D721Med (cell line): ENCODE results near the gene CDC42.
"Not testable (repeated sequence)": the region's sequence is repeated elsewhere in the genome, so short reads cannot be mapped to it uniquely, and the experiment has no call there.

ENCODE experiments used
- DNase-seq: peaks from one replicate; pipeline ENCODE4 v3.0.0; 2011; ENCODE audit warnings: low spot score; ENCODE audit not compliant: insufficient read length
- FAIRE-seq: peaks from 2 replicates; lab custom pipeline; 2011; peaks lifted over from hg19 to GRCh38; lab: Jason Lieb, UNC
- TF ChIP-seq, protein P1 (sequence below): IDR thresholded peaks from 2 replicates; pipeline ENCODE4 v1.5.1; 2012; ENCODE audit warnings: mild to moderate bottlenecking, control low read depth; ENCODE audit not compliant: insufficient read depth; ENCODE audit errors: missing control alignments

CDC42 gene

DNA sequence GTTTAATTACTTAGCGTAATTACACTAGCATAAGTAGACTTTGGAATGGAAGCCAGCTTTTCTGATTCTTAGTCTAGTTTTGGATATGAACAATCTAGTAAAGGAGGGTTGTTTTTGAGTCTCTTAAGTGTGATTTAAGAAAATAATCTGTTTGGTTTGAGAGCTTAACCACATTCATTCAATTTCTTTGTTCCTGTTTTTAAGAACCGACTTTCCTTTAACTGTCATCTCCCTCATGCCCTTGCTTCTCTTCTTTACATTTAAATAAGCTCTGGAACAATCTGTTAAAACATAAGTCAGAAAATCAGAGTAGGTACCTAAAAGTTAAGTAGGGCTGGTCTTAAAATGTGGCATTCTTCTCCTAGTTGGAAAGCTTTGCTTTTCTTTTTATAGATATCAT is 27.7 kb downstream of the CDC42 start:
- DNase-seq (no peak), FAIRE-seq (no peak)
- TF ChIP-seq, protein P1, sequence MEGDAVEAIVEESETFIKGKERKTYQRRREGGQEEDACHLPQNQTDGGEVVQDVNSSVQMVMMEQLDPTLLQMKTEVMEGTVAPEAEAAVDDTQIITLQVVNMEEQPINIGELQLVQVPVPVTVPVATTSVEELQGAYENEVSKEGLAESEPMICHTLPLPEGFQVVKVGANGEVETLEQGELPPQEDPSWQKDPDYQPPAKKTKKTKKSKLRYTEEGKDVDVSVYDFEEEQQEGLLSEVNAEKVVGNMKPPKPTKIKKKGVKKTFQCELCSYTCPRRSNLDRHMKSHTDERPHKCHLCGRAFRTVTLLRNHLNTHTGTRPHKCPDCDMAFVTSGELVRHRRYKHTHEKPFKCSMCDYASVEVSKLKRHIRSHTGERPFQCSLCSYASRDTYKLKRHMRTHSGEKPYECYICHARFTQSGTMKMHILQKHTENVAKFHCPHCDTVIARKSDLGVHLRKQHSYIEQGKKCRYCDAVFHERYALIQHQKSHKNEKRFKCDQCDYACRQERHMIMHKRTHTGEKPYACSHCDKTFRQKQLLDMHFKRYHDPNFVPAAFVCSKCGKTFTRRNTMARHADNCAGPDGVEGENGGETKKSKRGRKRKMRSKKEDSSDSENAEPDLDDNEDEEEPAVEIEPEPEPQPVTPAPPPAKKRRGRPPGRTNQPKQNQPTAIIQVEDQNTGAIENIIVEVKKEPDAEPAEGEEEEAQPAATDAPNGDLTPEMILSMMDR, result no peak

- no peak for FAIRE-seq
- no peak for DNase-seq
- TF ChIP-seq, protein P1, result no peak
Observed at GRCh38 chr1:22088331-22088730, 35.8 kb downstream of the CDC42 start.

DNA sequence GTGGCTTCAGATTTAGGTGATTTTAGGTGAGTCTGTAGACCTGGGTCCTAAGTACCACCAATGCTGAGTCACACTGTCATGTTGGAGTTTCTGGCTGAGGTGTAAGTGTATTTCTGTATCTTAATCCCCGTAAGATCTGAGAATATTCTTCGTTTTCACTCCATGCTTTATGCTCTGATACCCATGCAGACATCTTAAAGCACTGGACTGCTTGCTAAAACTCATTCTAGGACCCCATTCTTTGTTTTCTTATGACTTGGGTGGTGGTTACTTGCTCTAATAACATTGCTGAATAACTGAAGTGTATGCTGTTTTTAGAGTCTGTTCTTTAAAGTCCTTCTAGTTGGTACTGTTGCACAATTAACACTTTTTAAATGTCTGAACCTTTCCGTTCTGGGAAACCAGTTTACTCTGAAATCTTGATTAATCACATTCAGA is 36.6 kb downstream of the CDC42 start:
- no peak for DNase-seq
- FAIRE-seq, result no peak
- TF ChIP-seq, protein P1, result no peak

DNA sequence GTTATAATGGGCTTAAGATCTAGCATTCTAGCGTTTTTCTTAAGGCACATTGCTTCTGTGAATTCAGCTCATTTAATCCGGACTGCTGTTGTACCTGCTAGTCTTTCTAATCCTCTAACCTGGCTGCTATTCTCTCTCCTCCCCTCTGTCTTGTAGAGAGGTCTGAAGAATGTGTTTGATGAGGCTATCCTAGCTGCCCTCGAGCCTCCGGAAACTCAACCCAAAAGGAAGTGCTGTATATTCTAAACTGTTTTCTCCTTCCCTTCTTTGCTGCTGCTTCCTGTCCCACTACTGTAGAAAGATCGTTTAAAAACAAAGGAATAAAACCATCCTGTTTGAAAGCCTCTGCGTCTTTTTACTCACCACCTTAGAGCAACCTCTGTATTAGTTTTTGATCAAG is 37.3 kb downstream of the CDC42 start:
- TF ChIP-seq, protein P1, result no peak
- FAIRE-seq (no peak), DNase-seq (no peak)

GRCh38 chr1:22090867-22091266 is 38.4 kb downstream of the CDC42 start:
- TF ChIP-seq, protein P1, result no peak
- DNase-seq, result no peak
- FAIRE-seq, result no peak

GRCh38 chr1:22092026-22092768 is 39.7 kb downstream of the CDC42 start:
- DNase-seq, FAIRE-seq: not testable (repeated sequence)

DNA sequence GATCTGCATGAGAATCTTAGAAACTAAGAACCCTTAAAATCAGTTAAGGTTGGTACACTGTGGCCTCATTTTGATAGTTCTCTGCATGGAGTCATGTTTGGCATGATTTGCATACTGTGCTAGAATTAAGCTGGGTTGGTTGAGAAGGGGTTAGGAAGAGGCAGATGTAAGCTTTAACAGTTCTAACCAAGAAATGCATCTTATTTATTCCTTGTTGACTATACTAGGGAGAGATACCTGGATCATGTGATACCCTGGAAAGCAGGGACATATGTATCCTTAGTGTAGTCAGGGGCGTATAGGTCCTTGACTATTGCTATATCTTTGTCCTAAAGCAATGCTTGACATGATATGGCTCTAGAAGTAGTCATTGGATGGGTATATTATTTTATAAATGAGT is 41.0 kb downstream of the CDC42 start:
- FAIRE-seq, result no peak
- DNase-seq, result no peak
- TF ChIP-seq, protein P1, result no peak
